K562 (cell line): Measurements from ENCODE around the gene TREM2. TPM values are rescaled to one million over a fixed set of nuclear protein-coding genes. Genes with fewer than 3 reads are reported as not detected.

Experiments
- ATAC-seq: fragments of 200-7000 bp; cut with Tn5 transposase; 3 replicates; pipeline ENCODE4 v1.9.1; 2020; ENCODE audit warnings: moderate library complexity
- BruUV-seq: library from RNA; stranded (reverse); fragments of 400-500 nt; replicated peaks from 2 replicates; lab custom pipeline; 2021; lab: Mats Ljungman, UMichigan
- CTCF ChIA-PET: fragments of 300-600 bp; formaldehyde crosslinking; extraction: SDS; loops from one replicate; lab custom pipeline; 2021; ENCODE audit warnings: low intra/inter-chr PET ratio; lab: Yijun Ruan, JAX
- POLR2A ChIA-PET: fragments of 300-600, 350-650 bp; sonication (Branson Sonifier 250); formaldehyde crosslinking; extraction: SDS; loops from one replicate; lab custom pipeline; 2021; ENCODE audit warnings: antibody characterized with exemption, inconsistent platforms; lab: Yijun Ruan, JAX
- DNase-seq, 4 experiments: peaks; one replicate each; pipeline versions ENCODE4 v3.0.0 to v3.0.0-alpha.2; 2011 to 2018; ENCODE audit warnings: low spot score in 3 of 4, mixed read lengths in 3 of 4; ENCODE audit errors: extremely low read depth in 1 of 4
- FAIRE-seq: peaks from 2 replicates; lab custom pipeline; 2011; peaks lifted over from hg19 to GRCh38; lab: Jason Lieb, UNC
- H2AFZ ChIP-seq: 2 replicates; pipeline ENCODE4 v1.6.0; 2011; ENCODE audit warnings: low read depth, low read length, control low read depth, inconsistent platforms
- H3K27ac ChIP-seq: fragments of 200-600 bp; 3 replicates; pipeline ENCODE4 v1.8.0; 2011; ENCODE audit warnings: low read depth, mild to moderate bottlenecking, control low read depth, inconsistent platforms, low read length, moderate library complexity, mixed read lengths; ENCODE audit errors: extremely low read depth
- H3K27me3 ChIP-seq, 2 experiments: fragments of 300-600 bp in 1 of 2; 2 replicates in 1 of 2; 3 replicates in 1 of 2; pipeline versions ENCODE4 v1.6.0 to v1.8.0; 2011; ENCODE audit warnings: inconsistent platforms in 2 of 2, low read length in 2 of 2, mild to moderate bottlenecking in 1 of 2, mixed read lengths in 1 of 2, moderate library complexity in 1 of 2; ENCODE audit not compliant: control insufficient read depth in 2 of 2, insufficient read depth in 2 of 2
- H3K36me3 ChIP-seq: fragments of 300-600 bp; 3 replicates; pipeline ENCODE4 v1.8.0; 2011; ENCODE audit warnings: mild to moderate bottlenecking, low read length, inconsistent platforms; ENCODE audit not compliant: control insufficient read depth, insufficient read depth
- H3K4me1 ChIP-seq, 2 experiments: fragments of 200-600 bp in 1 of 2; replicated peaks in 1 of 2; 2 replicates in 1 of 2; 3 replicates in 1 of 2; pipeline versions ENCODE4 v1.5.1 to v1.8.0; 2011; ENCODE audit warnings: inconsistent platforms in 2 of 2, low read length in 2 of 2, mild to moderate bottlenecking in 1 of 2, mixed read lengths in 1 of 2, moderate library complexity in 1 of 2; ENCODE audit not compliant: control insufficient read depth in 2 of 2, insufficient read depth in 2 of 2
- H3K4me2 ChIP-seq: 2 replicates; pipeline ENCODE4 v1.6.1; 2011; ENCODE audit warnings: low read length, control low read depth, inconsistent platforms, mixed read lengths; ENCODE audit not compliant: insufficient read depth
- H3K4me3 ChIP-seq: fragments of 200-600 bp; sonication (generic), shearing (Covaris generic); 2 replicates; pipeline ENCODE4 v1.5.1; 2016; ENCODE audit warnings: control low read depth, inconsistent platforms
- H3K79me2 ChIP-seq: fragments of 200-600 bp; 3 replicates; pipeline ENCODE4 v1.8.0; 2011; ENCODE audit warnings: low read length, inconsistent platforms; ENCODE audit not compliant: control insufficient read depth, insufficient read depth
- H3K9ac ChIP-seq, 2 experiments: 2 replicates each; pipeline versions ENCODE4 v1.6.0 to v1.6.1; 2011; ENCODE audit warnings: low read depth in 2 of 2, low read length in 2 of 2, control low read depth in 1 of 2, inconsistent platforms in 1 of 2, mild to moderate bottlenecking in 1 of 2, mixed read lengths in 1 of 2; ENCODE audit not compliant: insufficient read depth in 1 of 2
- H3K9me1 ChIP-seq: one replicate; pipeline ENCODE4 v1.6.0; 2011; ENCODE audit warnings: inconsistent platforms, mild to moderate bottlenecking, low read length, moderate library complexity; ENCODE audit not compliant: control insufficient read depth, insufficient read depth
- H3K9me3 ChIP-seq: replicated peaks from 2 replicates; pipeline ENCODE4 v1.5.1; 2011; ENCODE audit warnings: low read depth, low read length, inconsistent platforms; ENCODE audit not compliant: control insufficient read depth, insufficient read depth
- H4K20me1 ChIP-seq: replicated peaks from 2 replicates; pipeline ENCODE4 v1.6.1; 2011; ENCODE audit warnings: low read length, inconsistent platforms, mixed read lengths; ENCODE audit not compliant: control insufficient read depth, insufficient read depth
- ARID4B ChIP-seq: sonication (generic); formaldehyde crosslinking; IDR thresholded peaks from 2 replicates; pipeline ENCODE4 v1.8.0; 2022; ENCODE audit warnings: mild to moderate bottlenecking, missing genetic modification reagents
- ATF6 ChIP-seq: sonication (generic); formaldehyde crosslinking; IDR thresholded peaks from 2 replicates; pipeline ENCODE4 v1.4.0; 2020; ENCODE audit warnings: mild to moderate bottlenecking, missing genetic modification reagents
- BMI1 ChIP-seq: fragments of 150-350 bp; IDR thresholded peaks from 2 replicates; pipeline ENCODE4 v1.6.1; 2014; ENCODE audit warnings: low read length
- FOXM1 ChIP-seq, 2 experiments: fragments of 450-650 bp in 1 of 2; sonication (generic) in 1 of 2; formaldehyde crosslinking in 1 of 2; IDR thresholded peaks; 2 replicates each; pipeline versions ENCODE4 v1.6.1 to v1.9.0; 2017 to 2022; ENCODE audit warnings: low read depth in 2 of 2, mild to moderate bottlenecking in 2 of 2, missing genetic modification reagents in 1 of 2, moderate library complexity in 1 of 2
- GABPA ChIP-seq: fragments of 200-800 bp; sonication (Bioruptor generic); conservative IDR thresholded peaks from 2 replicates; pipeline ENCODE4 v1.6.1; 2016; ENCODE audit warnings: low read depth, missing genetic modification characterization, missing compliant biosample characterization
- HNRNPUL1 ChIP-seq: fragments of 200-400 bp; formaldehyde crosslinking; IDR thresholded peaks from 2 replicates; pipeline ENCODE4 v1.6.1; 2017; ENCODE audit warnings: low read length
- MLX ChIP-seq, 2 experiments: fragments of 450-650 bp in 1 of 2; sonication (generic) in 1 of 2; formaldehyde crosslinking; conservative IDR thresholded peaks; 2 replicates each; pipeline versions ENCODE4 v1.4.0 to v1.8.1; 2020 to 2022; ENCODE audit warnings: mild to moderate bottlenecking in 1 of 2, missing genetic modification reagents in 1 of 2
- MXD1 ChIP-seq: fragments of 250-450 bp; sonication (Bioruptor Pico); IDR thresholded peaks from 2 replicates; pipeline ENCODE4 v1.8.0; 2021; ENCODE audit warnings: borderline replicate concordance, mild to moderate bottlenecking, moderate library complexity; ENCODE audit not compliant: poor library complexity, severe bottlenecking
- MXI1 ChIP-seq: IDR thresholded peaks from 2 replicates; pipeline ENCODE4 v1.6.1; 2011; ENCODE audit warnings: low read depth, mild to moderate bottlenecking, improper control_type of control experiment, low read length
- RFX1 ChIP-seq: fragments of 450-650 bp; IDR thresholded peaks from 2 replicates; pipeline ENCODE4 v1.6.1; 2016; ENCODE audit warnings: mild to moderate bottlenecking, moderate library complexity
- TEAD2 ChIP-seq: fragments of 450-650 bp; IDR thresholded peaks from 2 replicates; pipeline ENCODE4 v1.6.1; 2016; ENCODE audit warnings: missing genetic modification characterization, control low read depth, missing compliant biosample characterization
- ZNF239 ChIP-seq: fragments of 250-450 bp; sonication (Bioruptor Pico); IDR thresholded peaks from 2 replicates; pipeline ENCODE4 v1.4.0; 2020; ENCODE audit warnings: mild to moderate bottlenecking
- ZNF24 ChIP-seq: fragments of 450-650 bp; IDR thresholded peaks from 2 replicates; pipeline ENCODE4 v1.6.1; 2016
- in situ Hi-C: fragments of 300-500 bp; cut with MboI; formaldehyde crosslinking; loops from 4 replicates; pipeline ENCODE4 v1.15.0; 2018; ENCODE audit warnings: inconsistent platforms, mixed read lengths
- intact Hi-C: fragments of 100-400 bp; cut with micrococcal nuclease; formaldehyde crosslinking; loops from 2 replicates; pipeline ENCODE4 v1.14.2; 2022
- polyA plus RNA-seq, 8 experiments: library from polyadenylated mRNA; depleted of rRNA in 4 of 8; stranded (reverse) in 5 of 8; unstranded in 3 of 8; fragments of >200 nt; fragmentation: Nextera tagmentation in 2 of 8; fragmentation: Illumina TruSeq in 1 of 8; extraction: Ambion mirVana in 2 of 8; extraction: Trizol in 1 of 8; gene quantifications; 2 replicates each; pipeline versions ENCODE4 v1.2.1 to v1.2.3, GENCODE V29; 2011 to 2014; ENCODE audit warnings: inconsistent platforms in 1 of 8, missing spikeins in 1 of 8
- total RNA-seq, 7 experiments: library from RNA; depleted of rRNA in 6 of 7; stranded (reverse); fragments of >200 nt in 6 of 7; fragmentation: Illumina TruSeq in 2 of 7; extraction: Trizol in 2 of 7; gene quantifications; 2 replicates each; pipeline versions ENCODE4 v1.2.1 to v1.2.3, GENCODE V29; 2011 to 2021; ENCODE audit warnings: low replicate concordance in 1 of 7

The TREM2 gene
- total and polyA plus RNA-seq, 9 of the 15 experiments (the other 6 are each of a cell fraction or from before 2014, with no cell fraction given), result not detected

GRCh38 chr6:41147917-41148316 lies 15.0 kb downstream of the TREM2 start (continued):
- no peak for TF ChIP-seq FOXM1 (IDR thresholded peaks at IDR 0.05; ENCODE audit: low read depth)
- TF ChIP-seq FOXM1 (CRISPR knock-in tag; IDR thresholded peaks at IDR 0.05; ENCODE audit: low read depth), result no peak
- no peak for TF ChIP-seq MXD1 (CRISPR knock-in tag)
- no peak for TF ChIP-seq MLX (CRISPR knock-in tag; conservative IDR thresholded peaks at IDR 0.05)
- no peak for TF ChIP-seq HNRNPUL1
- no peak for TF ChIP-seq MXI1
- no peak for TF ChIP-seq BMI1
- TF ChIP-seq ATF6, result no peak

GRCh38 chr6:41136911-41137310 lies 26.0 kb downstream of the TREM2 start:
- in situ Hi-C loops (no loop called here), intact Hi-C loops (no loop called here)
- H2AFZ ChIP-seq, result no peak overlapping the region
- FAIRE-seq (no peak), DNase-seq (no peak), ATAC-seq (no peak)
- ChIA-PET CTCF (no interaction called here), POLR2A (interaction anchor here (1.0 kb wide), 1 partner anchor 14 kb away, joined by 4 read pairs; no protein-coding TSS in a partner anchor)
- no peaks in the 10 kb centered on the region for H3K9me1 ChIP-seq
- peaks cover 3 to 4% of the 10 kb centered on the region in 2 experiments; a peak in 2 of 5 replicates for H3K27me3 ChIP-seq
- no peaks in the 10 kb centered on the region for H3K36me3 ChIP-seq
- H3K4me1 ChIP-seq, result no peaks in the 10 kb centered on the region
- H3K9ac ChIP-seq, result no peak overlapping the region
- no TSS peak for BruUV-seq
- H4K20me1 ChIP-seq, result no peaks in the 10 kb centered on the region
- no peak overlapping the region for H3K27ac ChIP-seq
- no peaks in the 10 kb centered on the region for H3K79me2 ChIP-seq
- no peaks in the 10 kb centered on the region for H3K9me3 ChIP-seq
- H3K4me3 ChIP-seq, result no peak overlapping the region
- H3K4me2 ChIP-seq, result no peak overlapping the region
- TF ChIP-seq GABPA (tag) (no peak), RFX1 (no peak), ARID4B (CRISPR knock-in tag) (no peak), ZNF24 (no peak), ZNF239 (CRISPR knock-in tag) (no peak), TEAD2 (no peak)
